GM12878 (cell line): ENCODE measurements around the gene SYTL1. TPM values are rescaled to one million over a fixed set of nuclear protein-coding genes. Genes with fewer than 3 reads are reported as not detected.
A peak's percentile ranks its signal among the peaks of the same experiment; 100 is the strongest.

Experiments
- ATAC-seq: fragments of 200-7000 bp; cut with Tn5 transposase; 3 replicates; pipeline ENCODE4 v1.9.1; 2020; ENCODE audit warnings: mild to moderate bottlenecking, moderate library complexity
- BruUV-seq: library from RNA; stranded (reverse); fragments of 400-500 nt; replicated peaks from 2 replicates; lab custom pipeline; 2021; lab: Mats Ljungman, UMichigan
- CTCF ChIA-PET: fragments of 300-600 bp; sonication (Branson Sonifier 250); formaldehyde crosslinking; extraction: SDS; loops from one replicate; lab custom pipeline; 2021; ENCODE audit warnings: inconsistent platforms; lab: Yijun Ruan, JAX
- POLR2A ChIA-PET: fragments of 350-600 bp; formaldehyde crosslinking; extraction: SDS; loops from one replicate; lab custom pipeline; 2021; ENCODE audit warnings: inconsistent platforms; lab: Charles Lee
- RAD21 ChIA-PET: fragments of 300-600 bp; sonication (Branson Sonifier 250); formaldehyde crosslinking; loops from one replicate; lab custom pipeline; 2023; ENCODE audit warnings: antibody characterized with exemption; ENCODE audit not compliant: unreplicated experiment; lab: Charles Lee
- SMC1A ChIA-PET: fragments of 300-600 bp; sonication (Branson Sonifier 250); formaldehyde crosslinking; loops from one replicate; lab custom pipeline; 2023; ENCODE audit not compliant: unreplicated experiment, uncharacterized antibody; lab: Charles Lee
- DNase-seq: peaks from one replicate; pipeline ENCODE4 v3.0.0-alpha.2; 2011; ENCODE audit warnings: low read depth, low spot score
- FAIRE-seq: peaks from 3 replicates; lab custom pipeline; 2011; peaks lifted over from hg19 to GRCh38; lab: Jason Lieb, UNC
- H2AFZ ChIP-seq: 2 replicates; pipeline ENCODE4 v1.6.0; 2011; ENCODE audit warnings: low read depth, low read length, control low read depth; ENCODE audit not compliant: control insufficient read depth
- H3K27ac ChIP-seq: 2 replicates; pipeline ENCODE4 v1.5.1; 2011; ENCODE audit warnings: control low read depth; ENCODE audit not compliant: control insufficient read depth, insufficient read depth
- H3K27me3 ChIP-seq, 2 experiments: replicated peaks in 1 of 2; 2 replicates each; pipeline versions ENCODE4 v1.6.0 to v1.6.1; 2011; ENCODE audit warnings: low read length in 1 of 2; ENCODE audit not compliant: control insufficient read depth in 2 of 2, insufficient read depth in 2 of 2
- H3K36me3 ChIP-seq, 2 experiments: 2 replicates each; pipeline ENCODE4 v1.5.1; 2011; ENCODE audit warnings: low read length in 1 of 2; ENCODE audit not compliant: control insufficient read depth in 2 of 2, insufficient read depth in 2 of 2
- H3K4me1 ChIP-seq: 2 replicates; pipeline ENCODE4 v1.6.1; 2011; ENCODE audit warnings: mild to moderate bottlenecking, low read length, moderate library complexity, mixed read lengths; ENCODE audit not compliant: control insufficient read depth, insufficient read depth
- H3K4me2 ChIP-seq: 2 replicates; pipeline ENCODE4 v1.6.0; 2011; ENCODE audit warnings: control low read depth; ENCODE audit not compliant: control insufficient read depth, insufficient read depth
- H3K4me3 ChIP-seq: fragments of 200-600 bp; sonication (generic); 2 replicates; pipeline ENCODE4 v1.5.1; 2016
- H3K79me2 ChIP-seq: 2 replicates; pipeline ENCODE4 v1.6.0; 2011; ENCODE audit warnings: low read length; ENCODE audit not compliant: control insufficient read depth, insufficient read depth
- H3K9ac ChIP-seq: 2 replicates; pipeline ENCODE4 v1.8.0; 2011; ENCODE audit warnings: low read length, control low read depth, mixed read lengths; ENCODE audit not compliant: control insufficient read depth, insufficient read depth
- H3K9me3 ChIP-seq: replicated peaks from 3 replicates; pipeline ENCODE4 v1.5.1; 2011; ENCODE audit warnings: mild to moderate bottlenecking, low read length; ENCODE audit not compliant: control insufficient read depth, insufficient read depth
- H4K20me1 ChIP-seq: 2 replicates; pipeline ENCODE4 v1.6.0; 2011; ENCODE audit not compliant: control insufficient read depth, insufficient read depth
- EED ChIP-seq: sonication (generic); IDR thresholded peaks from 2 replicates; pipeline ENCODE4 v1.6.1; 2016; ENCODE audit warnings: antibody characterized with exemption, low read depth
- GATAD2B ChIP-seq: fragments of 450-650 bp; conservative IDR thresholded peaks from 2 replicates; pipeline ENCODE4 v1.6.1; 2017; ENCODE audit warnings: low read depth, mild to moderate bottlenecking, moderate library complexity
- IKZF1 ChIP-seq: fragments of 450-650 bp; conservative IDR thresholded peaks from 2 replicates; pipeline ENCODE4 v1.6.1; 2017; ENCODE audit warnings: antibody characterized with exemption, mild to moderate bottlenecking
- IKZF2 ChIP-seq, 2 experiments: fragments of 450-650 bp; IDR thresholded peaks; 2 replicates each; pipeline ENCODE4 v1.6.1; 2017; ENCODE audit warnings: mild to moderate bottlenecking in 2 of 2, moderate library complexity in 2 of 2
- LARP7 ChIP-seq: fragments of 450-650 bp; IDR thresholded peaks from 2 replicates; pipeline ENCODE4 v1.6.1; 2017; ENCODE audit warnings: mild to moderate bottlenecking
- MEF2A ChIP-seq: IDR thresholded peaks from 2 replicates; pipeline ENCODE4 v1.6.1; 2011; ENCODE audit warnings: low read depth, mild to moderate bottlenecking, low read length, moderate library complexity; ENCODE audit not compliant: insufficient read depth
- NBN ChIP-seq: fragments of 450-650 bp; IDR thresholded peaks from 2 replicates; pipeline ENCODE4 v1.6.1; 2016
- NR2F1 ChIP-seq: fragments of 450-650 bp; conservative IDR thresholded peaks from 2 replicates; pipeline ENCODE4 v1.6.1; 2017; ENCODE audit warnings: mild to moderate bottlenecking
- PAX5 ChIP-seq: IDR thresholded peaks from 2 replicates; pipeline ENCODE4 v1.6.1; 2011; ENCODE audit warnings: low read depth, low read length, borderline replicate concordance
- RCOR1 ChIP-seq: conservative IDR thresholded peaks from 2 replicates; pipeline ENCODE4 v1.6.1; 2012; ENCODE audit warnings: low read depth, low read length, improper control_type of control experiment
- SP1 ChIP-seq: IDR thresholded peaks from one replicate; pipeline ENCODE4 v1.6.1; 2011; ENCODE audit warnings: low read depth, low read length
- ZNF384 ChIP-seq: IDR thresholded peaks from 2 replicates; pipeline ENCODE4 v1.6.1; 2012; ENCODE audit warnings: low read depth, mild to moderate bottlenecking, low read length, improper control_type of control experiment, borderline replicate concordance
- ZNF622 ChIP-seq: fragments of 450-650 bp; IDR thresholded peaks from 2 replicates; pipeline ENCODE4 v1.6.1; 2017; ENCODE audit warnings: mild to moderate bottlenecking, inconsistent platforms
- ZZZ3 ChIP-seq: IDR thresholded peaks from 2 replicates; pipeline ENCODE4 v1.6.1; 2011; ENCODE audit warnings: low read depth; ENCODE audit not compliant: control insufficient read depth, insufficient read length
- WGBS: methylation state at CpG from one replicate; pipeline ENCODE4 v1.1.6; 2016; ENCODE audit warnings: low lambda C conversion rate; ENCODE audit not compliant: insufficient replicate concordance, insufficient coverage; ENCODE audit errors: missing lambda C conversion rate; 5-methylcytosine and 5-hydroxymethylcytosine counted together
- in situ Hi-C: fragments of 300-500 bp; cut with MboI; formaldehyde crosslinking; loops from 9 replicates; pipeline ENCODE4 v1.14.3; 2018; ENCODE audit warnings: mixed read lengths
- intact Hi-C: fragments of 100-400 bp; cut with micrococcal nuclease; formaldehyde crosslinking; loops from one replicate; pipeline ENCODE4 v1.14.2; 2022; ENCODE audit not compliant: unreplicated experiment
- polyA plus RNA-seq, 11 experiments: library from polyadenylated mRNA; depleted of rRNA in 4 of 11; unstranded in 6 of 11; stranded (reverse) in 5 of 11; fragments of >200 nt; fragmentation: Nextera tagmentation in 4 of 11; fragmentation: Illumina TruSeq in 1 of 11; extraction: Ambion mirVana in 4 of 11; extraction: Trizol in 1 of 11; gene quantifications; 1 replicate in 1 of 11; 2 replicates in 10 of 11; pipeline versions ENCODE4 v1.2.1 to v1.2.3, GENCODE V29; 2011 to 2016; ENCODE audit warnings: inconsistent platforms in 2 of 11, missing spikeins in 2 of 11, low read depth in 1 of 11
- total RNA-seq, 4 experiments: library from RNA; depleted of rRNA in 3 of 4; stranded (reverse); fragments of >200 nt in 3 of 4; fragmentation: Illumina TruSeq in 1 of 4; extraction: Trizol in 1 of 4; gene quantifications; 2 replicates each; pipeline versions ENCODE4 v1.2.1 to v1.2.3, GENCODE V29; 2013 to 2021
- TF ChIP-seq, protein P1 (sequence below): fragments of 450-650 bp; IDR thresholded peaks from 2 replicates; pipeline ENCODE4 v1.6.1; 2017; ENCODE audit warnings: mild to moderate bottlenecking
- TF ChIP-seq, protein P2 (sequence below): IDR thresholded peaks from 2 replicates; pipeline ENCODE4 v1.6.1; 2011; ENCODE audit warnings: low read depth, mild to moderate bottlenecking, low read length, moderate library complexity, borderline replicate concordance; ENCODE audit errors: extremely low read depth

SYTL1 gene
- total and polyA plus RNA-seq, 10 of the 15 experiments (the other 5 are each of a cell fraction or from before 2014, with no cell fraction given) = 0.72 to 45.6 (median 14.8) TPM

DNA sequence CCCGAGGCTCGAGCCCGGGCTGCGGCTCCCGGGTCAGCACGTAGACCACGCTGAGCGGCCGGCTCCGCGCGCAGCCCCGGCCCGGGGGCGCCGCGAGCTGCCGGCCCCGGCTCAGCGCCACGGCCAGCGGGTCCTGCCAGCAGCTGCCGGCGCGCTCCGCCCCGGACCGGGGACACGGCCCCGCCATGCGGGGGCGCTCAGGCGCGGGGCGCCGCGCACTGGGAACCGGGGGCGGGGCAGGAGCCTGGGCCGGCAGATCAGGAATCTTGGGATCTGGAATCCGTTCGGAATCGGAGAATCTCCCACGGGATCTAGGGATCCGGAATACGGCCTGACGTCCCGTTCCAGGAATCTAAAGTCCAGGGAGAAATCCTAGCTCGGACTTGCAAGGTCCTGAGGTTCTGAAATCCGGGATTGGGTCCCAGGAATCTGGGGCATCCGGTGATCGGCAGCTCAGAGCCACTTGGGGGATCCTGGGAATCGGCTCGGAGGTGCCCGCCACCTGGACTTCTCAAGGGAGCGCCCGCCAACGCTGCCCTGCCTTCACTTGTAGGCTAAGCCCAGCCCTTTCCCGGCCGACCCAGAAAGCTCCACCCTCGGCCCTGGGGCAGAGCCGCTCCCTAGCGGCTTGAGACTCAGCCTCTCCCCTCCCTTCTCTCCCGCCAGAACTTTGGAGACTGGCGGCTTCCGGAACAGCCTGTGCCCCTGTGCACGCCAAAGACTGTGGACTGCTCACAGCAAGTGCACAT lies 24.8 kb downstream of the SYTL1 start, which contains the start of gene MAP3K6 (continued):
- TF ChIP-seq, protein P1, sequence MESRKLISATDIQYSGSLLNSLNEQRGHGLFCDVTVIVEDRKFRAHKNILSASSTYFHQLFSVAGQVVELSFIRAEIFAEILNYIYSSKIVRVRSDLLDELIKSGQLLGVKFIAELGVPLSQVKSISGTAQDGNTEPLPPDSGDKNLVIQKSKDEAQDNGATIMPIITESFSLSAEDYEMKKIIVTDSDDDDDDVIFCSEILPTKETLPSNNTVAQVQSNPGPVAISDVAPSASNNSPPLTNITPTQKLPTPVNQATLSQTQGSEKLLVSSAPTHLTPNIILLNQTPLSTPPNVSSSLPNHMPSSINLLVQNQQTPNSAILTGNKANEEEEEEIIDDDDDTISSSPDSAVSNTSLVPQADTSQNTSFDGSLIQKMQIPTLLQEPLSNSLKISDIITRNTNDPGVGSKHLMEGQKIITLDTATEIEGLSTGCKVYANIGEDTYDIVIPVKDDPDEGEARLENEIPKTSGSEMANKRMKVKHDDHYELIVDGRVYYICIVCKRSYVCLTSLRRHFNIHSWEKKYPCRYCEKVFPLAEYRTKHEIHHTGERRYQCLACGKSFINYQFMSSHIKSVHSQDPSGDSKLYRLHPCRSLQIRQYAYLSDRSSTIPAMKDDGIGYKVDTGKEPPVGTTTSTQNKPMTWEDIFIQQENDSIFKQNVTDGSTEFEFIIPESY = no peak
- TF ChIP-seq ZNF622 (no peak), EED (peak; percentile 69), IKZF1 (peak; percentile 94), IKZF2 (IDR thresholded peaks at IDR 0.05) (peak; percentile 69 to 72), LARP7 (peak; percentile 81), MEF2A (no peak)

DNA sequence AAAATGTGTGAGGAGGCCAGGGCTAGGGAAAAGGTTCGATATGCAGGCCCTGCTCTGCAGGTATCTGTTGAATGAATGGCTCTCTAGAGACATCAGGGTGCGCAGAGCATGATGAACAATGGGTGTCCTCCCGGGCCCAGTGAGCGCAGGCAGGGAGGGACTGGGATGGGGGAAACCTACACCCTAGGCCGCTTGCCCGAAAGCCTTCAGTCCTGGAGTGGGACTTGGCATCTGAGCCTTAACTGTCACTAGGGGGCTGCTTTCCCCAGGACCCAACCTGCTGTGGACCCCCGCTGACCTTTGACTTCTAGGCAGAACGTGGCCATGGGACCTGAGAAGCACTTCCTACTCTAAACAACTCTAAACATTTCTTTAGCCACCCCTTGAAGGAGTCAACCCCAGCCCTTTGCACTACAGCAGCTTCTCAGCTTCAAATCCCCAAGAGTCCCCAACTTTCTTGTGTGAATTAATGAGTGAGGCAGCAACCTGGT lies 25.4 kb downstream of the SYTL1 start:
- Histone ChIP-seq H3K4me3 (no peak overlapping the region), H2AFZ (no peak overlapping the region), H3K9ac (no peak overlapping the region), H4K20me1 (no peaks in the 10 kb centered on the region; the same call in 1 of the 2 replicates), H3K9me3 (no peaks in the 10 kb centered on the region), H3K79me2 (no peaks in the 10 kb centered on the region), H3K4me2 (no peak overlapping the region; the same call in 1 of the 2 replicates), H3K36me3 (no peaks in the 10 kb centered on the region), H3K4me1 (peaks cover 15% of the 10 kb centered on the region), H3K27me3 (no peaks in the 10 kb centered on the region), H3K27ac (no peak overlapping the region)
- in situ Hi-C loops = no loop called here
- no TSS peak for BruUV-seq
- intact Hi-C loops = loop anchor here (5.0 kb wide), 1 partner anchor 45 kb away; the partner anchor contains the start of gene TMEM222
- 57% methylated on average over 8 of the region's 8 CpGs for WGBS
- POLR2A ChIA-PET = interaction anchor here (1.2 kb wide), 1 partner anchor 29 kb away, joined by 3 read pairs; no protein-coding TSS in a partner anchor
- TF ChIP-seq ZZZ3 (no peak), ZNF384 (no peak), NBN (0 out of 2 replicates have a peak, but pooled peaks have one; percentile 30), NR2F1 (peak; percentile 50), PAX5 (no peak), GATAD2B (no peak), SP1 (no peak), RCOR1 (no peak)
- TF ChIP-seq, protein P2, sequence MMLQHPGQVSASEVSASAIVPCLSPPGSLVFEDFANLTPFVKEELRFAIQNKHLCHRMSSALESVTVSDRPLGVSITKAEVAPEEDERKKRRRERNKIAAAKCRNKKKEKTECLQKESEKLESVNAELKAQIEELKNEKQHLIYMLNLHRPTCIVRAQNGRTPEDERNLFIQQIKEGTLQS = no peak
- DNase-seq (no peak), ATAC-seq (no peak), FAIRE-seq (no peak)
- RAD21 ChIA-PET = interaction anchor here (1.4 to 2.1 kb wide), 2 partner anchors 20 to 116 kb away, joined by 4 to 16 read pairs; no protein-coding TSS in a partner anchor
- CTCF ChIA-PET = interaction anchor here (0.8 to 4.7 kb wide), 15 partner anchors 9 to 239 kb away, joined by 3 to 40 read pairs (median 6); partner anchors contain the start of genes GPR3 and SYTL1
- SMC1A ChIA-PET = interaction anchor here (0.8 to 3.3 kb wide), 5 partner anchors 10 to 68 kb away, joined by 3 to 27 read pairs (median 3); partner anchors contain the start of gene GPR3
